RWPE2 (cell line): Measurements from ENCODE around the gene VAC14.

Experiments used
- ATAC-seq: fragments of 200-7000 bp; cut with Tn5 transposase; 3 replicates; pipeline ENCODE4 v1.9.1; 2021; ENCODE audit warnings: low read depth
- DNase-seq: peaks from one replicate; pipeline ENCODE4 v3.0.0-alpha.2; 2020; ENCODE audit warnings: low spot score
- H3K27ac ChIP-seq: fragments of 450-650 bp; 2 replicates; pipeline ENCODE4 v1.5.1; 2017; ENCODE audit warnings: mild to moderate bottlenecking; ENCODE audit not compliant: poor library complexity, severe bottlenecking
- H3K27me3 ChIP-seq: fragments of 250-450 bp; sonication (Bioruptor Pico); 2 replicates; pipeline ENCODE4 v1.5.1; 2021; ENCODE audit warnings: mild to moderate bottlenecking, moderate library complexity; ENCODE audit not compliant: insufficient read depth, poor library complexity, severe bottlenecking
- H3K36me3 ChIP-seq: fragments of 250-450 bp; sonication (Bioruptor Pico); 2 replicates; pipeline ENCODE4 v1.5.1; 2020; ENCODE audit warnings: low read depth, mild to moderate bottlenecking, moderate library complexity
- H3K4me1 ChIP-seq: fragments of 250-450 bp; sonication (Bioruptor Pico); 2 replicates; pipeline ENCODE4 v1.5.1; 2021; ENCODE audit warnings: mild to moderate bottlenecking, moderate library complexity; ENCODE audit not compliant: insufficient read depth, poor library complexity, severe bottlenecking
- H3K4me3 ChIP-seq: fragments of 250-450 bp; sonication (Bioruptor Pico); 2 replicates; pipeline ENCODE4 v1.5.1; 2021; ENCODE audit warnings: mild to moderate bottlenecking, moderate library complexity; ENCODE audit not compliant: severe bottlenecking
- H3K9me3 ChIP-seq: fragments of 250-450 bp; sonication (Bioruptor Pico); 2 replicates; pipeline ENCODE4 v1.5.1; 2021; ENCODE audit warnings: mild to moderate bottlenecking, moderate library complexity; ENCODE audit not compliant: severe bottlenecking
- TF ChIP-seq, protein P1 (sequence below): fragments of 450-650 bp; IDR thresholded peaks from one replicate; pipeline ENCODE4 v1.5.1; 2017; ENCODE audit warnings: mild to moderate bottlenecking, moderate library complexity; ENCODE audit not compliant: poor library complexity, severe bottlenecking

Gene VAC14

GRCh38 chr16:70660672-70661350 lies 140.1 kb downstream of the VAC14 start:
- Histone ChIP-seq H3K9me3 (no peaks in the 10 kb centered on the region), H3K4me1 (no peaks in the 10 kb centered on the region), H3K4me3 (no peak overlapping the region), H3K36me3 (peaks cover 20% of the 10 kb centered on the region), H3K27me3 (no peaks in the 10 kb centered on the region), H3K27ac (no peak overlapping the region)
- DNase-seq (no peak), ATAC-seq (peak; percentile 55)
- TF ChIP-seq, protein P1, sequence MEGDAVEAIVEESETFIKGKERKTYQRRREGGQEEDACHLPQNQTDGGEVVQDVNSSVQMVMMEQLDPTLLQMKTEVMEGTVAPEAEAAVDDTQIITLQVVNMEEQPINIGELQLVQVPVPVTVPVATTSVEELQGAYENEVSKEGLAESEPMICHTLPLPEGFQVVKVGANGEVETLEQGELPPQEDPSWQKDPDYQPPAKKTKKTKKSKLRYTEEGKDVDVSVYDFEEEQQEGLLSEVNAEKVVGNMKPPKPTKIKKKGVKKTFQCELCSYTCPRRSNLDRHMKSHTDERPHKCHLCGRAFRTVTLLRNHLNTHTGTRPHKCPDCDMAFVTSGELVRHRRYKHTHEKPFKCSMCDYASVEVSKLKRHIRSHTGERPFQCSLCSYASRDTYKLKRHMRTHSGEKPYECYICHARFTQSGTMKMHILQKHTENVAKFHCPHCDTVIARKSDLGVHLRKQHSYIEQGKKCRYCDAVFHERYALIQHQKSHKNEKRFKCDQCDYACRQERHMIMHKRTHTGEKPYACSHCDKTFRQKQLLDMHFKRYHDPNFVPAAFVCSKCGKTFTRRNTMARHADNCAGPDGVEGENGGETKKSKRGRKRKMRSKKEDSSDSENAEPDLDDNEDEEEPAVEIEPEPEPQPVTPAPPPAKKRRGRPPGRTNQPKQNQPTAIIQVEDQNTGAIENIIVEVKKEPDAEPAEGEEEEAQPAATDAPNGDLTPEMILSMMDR, result no peak

DNA sequence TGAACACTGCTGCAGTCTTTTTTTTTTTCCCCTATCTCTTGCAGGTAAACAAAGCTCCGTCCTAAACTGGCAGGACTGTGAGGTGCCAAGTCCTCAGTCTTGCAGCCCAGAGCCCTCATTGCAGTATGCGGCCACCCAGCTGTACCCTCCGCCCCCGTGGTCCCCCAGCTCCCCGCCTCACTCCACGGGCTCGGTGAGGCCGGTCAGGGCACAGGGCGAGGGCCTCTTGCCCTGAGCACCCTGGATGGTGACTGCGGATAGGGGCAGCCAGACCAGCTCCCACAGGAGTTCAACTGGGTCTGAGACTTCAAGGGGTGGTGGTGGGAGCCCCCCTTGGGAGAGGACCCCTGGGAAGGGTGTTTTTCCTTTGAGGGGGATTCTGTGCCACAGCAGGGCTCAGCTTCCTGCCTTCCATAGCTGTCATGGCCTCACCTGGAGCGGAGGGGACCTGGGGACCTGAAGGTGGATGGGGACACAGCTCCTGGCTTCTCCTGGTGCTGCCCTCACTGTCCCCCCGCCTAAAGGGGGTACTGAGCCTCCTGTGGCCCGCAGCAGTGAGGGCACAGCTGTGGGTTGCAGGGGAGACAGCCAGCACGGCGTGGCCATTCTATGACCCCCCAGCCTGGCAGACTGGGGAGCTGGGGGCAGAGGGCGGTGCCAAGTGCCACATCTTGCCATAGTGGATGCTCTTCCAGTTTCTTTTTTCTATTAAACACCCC lies 140.8 kb downstream of the VAC14 start:
- no peaks in the 10 kb centered on the region for H3K9me3 ChIP-seq
- H3K4me1 ChIP-seq, result no peaks in the 10 kb centered on the region
- TF ChIP-seq, protein P1, result no peak
- peaks cover 14% of the 10 kb centered on the region for H3K36me3 ChIP-seq
- DNase-seq, result no peak
- peak; percentile 3; the same call in 1 of the 3 replicates for ATAC-seq
- H3K27ac ChIP-seq, result no peak overlapping the region
- H3K4me3 ChIP-seq, result no peak overlapping the region
- H3K27me3 ChIP-seq, result no peaks in the 10 kb centered on the region

DNA sequence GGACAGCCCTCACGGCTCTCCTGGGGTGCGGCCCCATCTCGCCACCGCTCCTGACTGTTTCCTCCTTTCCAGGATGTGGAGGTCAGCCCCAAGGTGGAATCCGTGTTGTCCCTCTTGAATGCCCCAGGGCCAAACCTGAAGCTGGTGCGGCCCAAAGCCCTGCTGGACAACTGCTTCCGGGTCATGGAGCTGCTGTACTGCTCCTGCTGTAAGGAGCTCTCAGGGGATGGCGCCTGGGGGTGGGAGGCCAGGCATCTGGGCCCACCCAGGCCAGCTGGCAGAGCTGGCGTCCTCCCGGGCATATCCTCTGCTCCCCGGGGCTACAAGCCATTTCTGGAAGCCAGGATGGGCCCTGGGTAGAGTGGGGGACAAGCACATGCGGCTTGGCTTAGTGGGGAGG lies 141.4 kb downstream of the VAC14 start:
- no peak for ATAC-seq
- peaks cover 8% of the 10 kb centered on the region for H3K36me3 ChIP-seq

GRCh38 chr16:70658921-70659320 lies 142.0 kb downstream of the VAC14 start:
- no peaks in the 10 kb centered on the region for H3K4me1 ChIP-seq
- H3K27me3 ChIP-seq, result no peaks in the 10 kb centered on the region
- TF ChIP-seq, protein P1, result no peak
- no peak for ATAC-seq
- peaks cover 5% of the 10 kb centered on the region for H3K36me3 ChIP-seq
- no peak for DNase-seq
- H3K9me3 ChIP-seq, result no peaks in the 10 kb centered on the region
- H3K27ac ChIP-seq, result no peak overlapping the region
- H3K4me3 ChIP-seq, result no peak overlapping the region

More for the DNA sequence above, 141.4 kb downstream of the VAC14 start:
- Histone ChIP-seq H3K9me3 (no peaks in the 10 kb centered on the region), H3K27ac (no peak overlapping the region), H3K4me3 (no peak overlapping the region), H3K4me1 (no peaks in the 10 kb centered on the region), H3K27me3 (no peaks in the 10 kb centered on the region)
- DNase-seq, result peak; percentile 58
- TF ChIP-seq, protein P1, result no peak

- no peaks in the 10 kb centered on the region for H3K4me1 ChIP-seq
- no peak for DNase-seq
These were observed 143.0 kb downstream of the VAC14 start for GRCh38 chr16:70657956-70658355.

More at GRCh38 chr16:70657956-70658355, 143.0 kb downstream of the VAC14 start:
- Histone ChIP-seq H3K36me3 (no peaks in the 10 kb centered on the region), H3K9me3 (no peaks in the 10 kb centered on the region), H3K27me3 (no peaks in the 10 kb centered on the region), H3K27ac (no peak overlapping the region), H3K4me3 (no peak overlapping the region)
- ATAC-seq, result no peak
- TF ChIP-seq, protein P1, result no peak
